Stomach (tissue), 9 donors: ENCODE results near the gene ZBED6. TPM values are rescaled to one million over a fixed set of nuclear protein-coding genes. Genes with fewer than 3 reads are reported as not detected.

Experiments
- DNase-seq, 2 donors: peaks; one replicate each; pipeline versions ENCODE4 v3.0.0 to v3.0.0-alpha.2; 2013 to 2019
- H3K27ac ChIP-seq, 5 donors: fragments of 200-600 bp in 4 of 5; sonication (generic) in 4 of 5; one replicate each; pipeline ENCODE4 v1.5.1; 2013 to 2019; ENCODE audit warnings: mild to moderate bottlenecking in 1 of 5, moderate library complexity in 1 of 5
- H3K27me3 ChIP-seq, 3 donors: fragments of 200-600 bp; sonication (generic); one replicate each; pipeline ENCODE4 v1.5.1; 2017 to 2019; ENCODE audit warnings: mixed run types in 1 of 3
- H3K36me3 ChIP-seq, 4 donors: fragments of 200-600 bp; sonication (generic); 1 replicate in 3 of 4; 2 replicates in 1 of 4; pipeline ENCODE4 v1.5.1; 2016 to 2019
- H3K4me1 ChIP-seq, 4 donors: fragments of 200-600 bp; sonication (generic); one replicate each; pipeline ENCODE4 v1.5.1; 2016 to 2019
- H3K4me3 ChIP-seq, 4 donors: fragments of 200-600 bp; sonication (generic) in 3 of 4; one replicate each; pipeline ENCODE4 v1.5.1; 2016 to 2019; ENCODE audit warnings: mild to moderate bottlenecking in 1 of 4
- H3K9me3 ChIP-seq, 4 donors: fragments of 200-600 bp; sonication (generic); one replicate each; pipeline ENCODE4 v1.5.1; 2016 to 2019
- EP300 ChIP-seq: sonication (generic); formaldehyde crosslinking; IDR thresholded peaks from one replicate; pipeline ENCODE4 v1.6.1; 2017; ENCODE audit warnings: antibody characterized with exemption
- POLR2A ChIP-seq, 4 donors: fragments of 450-650 bp; IDR thresholded peaks; one replicate each; pipeline ENCODE4 v1.6.1; 2016; ENCODE audit warnings: antibody characterized with exemption in 4 of 4, control low read depth in 2 of 4, mild to moderate bottlenecking in 1 of 4, moderate library complexity in 1 of 4
- POLR2AphosphoS5 ChIP-seq, 3 donors: sonication (generic); formaldehyde crosslinking; IDR thresholded peaks; one replicate each; pipeline ENCODE4 v1.6.1; 2016; ENCODE audit warnings: antibody characterized with exemption in 3 of 3
- WGBS, 5 donors: extraction: QIAGEN DNeasy Blood & Tissue Kit in 3 of 5; methylation state at CpG; one replicate each; pipeline versions ENCODE4 v1.1.5 to v1.1.7; 2013 to 2018; 5-methylcytosine and 5-hydroxymethylcytosine counted together
- intact Hi-C: fragments of 100-400 bp; cut with DNase I; formaldehyde crosslinking; loops from one replicate; pipeline ENCODE4 v1.15.1; 2023; ENCODE audit warnings: low total_unique reads
- polyA plus RNA-seq, 3 donors: library from polyadenylated mRNA; stranded (reverse); fragments of 200-250 nt; gene quantifications; one replicate each; pipeline ENCODE4 v1.2.3, GENCODE V29; 2013
- total RNA-seq, 5 donors: library from RNA; depleted of rRNA; stranded (reverse); fragments of >200 nt; gene quantifications; one replicate each; pipeline versions ENCODE4 v1.1.0 to v1.2.3, GENCODE V29; 2014 to 2016
- TF ChIP-seq, protein P1 (sequence below), 7 experiments: fragments of 450-650 bp in 4 of 7; fragments of 200-600 bp in 3 of 7; sonication (generic) in 3 of 7; IDR thresholded peaks; one replicate each; pipeline ENCODE4 v1.5.1; 2016 to 2019; ENCODE audit warnings: antibody characterized with exemption in 7 of 7, control low read depth in 2 of 7, mild to moderate bottlenecking in 1 of 7
- donor health status: healthy with polysubstance abuse.
- donor health status: Bipolar disorder and iron deficiency.
- donor health status: healthy.

Gene ZBED6
- total and polyA plus RNA-seq, 8 donors, result 0.13 to 38.6 (median 15.4) TPM

- H3K9me3 ChIP-seq, result no peaks in the 10 kb centered on the region
- H3K4me3 ChIP-seq, result no peak overlapping the region
- no peak for TF ChIP-seq EP300
- TF ChIP-seq POLR2AphosphoS5 (IDR thresholded peaks at IDR 0.05), result no peak
- TF ChIP-seq, protein P1, sequence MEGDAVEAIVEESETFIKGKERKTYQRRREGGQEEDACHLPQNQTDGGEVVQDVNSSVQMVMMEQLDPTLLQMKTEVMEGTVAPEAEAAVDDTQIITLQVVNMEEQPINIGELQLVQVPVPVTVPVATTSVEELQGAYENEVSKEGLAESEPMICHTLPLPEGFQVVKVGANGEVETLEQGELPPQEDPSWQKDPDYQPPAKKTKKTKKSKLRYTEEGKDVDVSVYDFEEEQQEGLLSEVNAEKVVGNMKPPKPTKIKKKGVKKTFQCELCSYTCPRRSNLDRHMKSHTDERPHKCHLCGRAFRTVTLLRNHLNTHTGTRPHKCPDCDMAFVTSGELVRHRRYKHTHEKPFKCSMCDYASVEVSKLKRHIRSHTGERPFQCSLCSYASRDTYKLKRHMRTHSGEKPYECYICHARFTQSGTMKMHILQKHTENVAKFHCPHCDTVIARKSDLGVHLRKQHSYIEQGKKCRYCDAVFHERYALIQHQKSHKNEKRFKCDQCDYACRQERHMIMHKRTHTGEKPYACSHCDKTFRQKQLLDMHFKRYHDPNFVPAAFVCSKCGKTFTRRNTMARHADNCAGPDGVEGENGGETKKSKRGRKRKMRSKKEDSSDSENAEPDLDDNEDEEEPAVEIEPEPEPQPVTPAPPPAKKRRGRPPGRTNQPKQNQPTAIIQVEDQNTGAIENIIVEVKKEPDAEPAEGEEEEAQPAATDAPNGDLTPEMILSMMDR (IDR thresholded peaks at IDR 0.05), result no peak
- no peak for TF ChIP-seq POLR2A (IDR thresholded peaks at IDR 0.05)
- peaks cover 0 to 2% (median 0%) of the 10 kb centered on the region in 4 donors for H3K4me1 ChIP-seq
- 90 to 100% (median 97%) methylated on average over 1 of the region's 1 CpG for WGBS, 5 donors
- no peaks in the 10 kb centered on the region for H3K27me3 ChIP-seq
- H3K27ac ChIP-seq, result peak overlapping the region in 4 of 5 donors; percentile 61 to 73 (median 68)
- no peak for DNase-seq
- intact Hi-C loops, result no loop called here
- no peaks in the 10 kb centered on the region for H3K36me3 ChIP-seq
Observed at GRCh38 chr1:203763505-203763904, 31.9 kb upstream of the ZBED6 start.

- Histone ChIP-seq H3K9me3 (no peaks in the 10 kb centered on the region), H3K27ac (peak overlapping the region; percentile 29 to 73 (median 66)), H3K4me3 (no peak overlapping the region), H3K36me3 (no peaks in the 10 kb centered on the region), H3K4me1 (peaks cover 0 to 11% (median 7%) of the 10 kb centered on the region in 4 donors), H3K27me3 (no peaks in the 10 kb centered on the region)
- 58 to 82% (median 78%) methylated on average over 2 to 3 of the region's 3 CpGs for WGBS, 5 donors
- TF ChIP-seq EP300, result no peak
- TF ChIP-seq, protein P1 (IDR thresholded peaks at IDR 0.05), result no peak
- no peak for TF ChIP-seq POLR2AphosphoS5 (IDR thresholded peaks at IDR 0.05)
- no peak for TF ChIP-seq POLR2A (IDR thresholded peaks at IDR 0.05)
- intact Hi-C loops, result no loop called here
- DNase-seq, result no peak
Observed at GRCh38 chr1:203764105-203765028, 31.1 kb upstream of the ZBED6 start.

DNA sequence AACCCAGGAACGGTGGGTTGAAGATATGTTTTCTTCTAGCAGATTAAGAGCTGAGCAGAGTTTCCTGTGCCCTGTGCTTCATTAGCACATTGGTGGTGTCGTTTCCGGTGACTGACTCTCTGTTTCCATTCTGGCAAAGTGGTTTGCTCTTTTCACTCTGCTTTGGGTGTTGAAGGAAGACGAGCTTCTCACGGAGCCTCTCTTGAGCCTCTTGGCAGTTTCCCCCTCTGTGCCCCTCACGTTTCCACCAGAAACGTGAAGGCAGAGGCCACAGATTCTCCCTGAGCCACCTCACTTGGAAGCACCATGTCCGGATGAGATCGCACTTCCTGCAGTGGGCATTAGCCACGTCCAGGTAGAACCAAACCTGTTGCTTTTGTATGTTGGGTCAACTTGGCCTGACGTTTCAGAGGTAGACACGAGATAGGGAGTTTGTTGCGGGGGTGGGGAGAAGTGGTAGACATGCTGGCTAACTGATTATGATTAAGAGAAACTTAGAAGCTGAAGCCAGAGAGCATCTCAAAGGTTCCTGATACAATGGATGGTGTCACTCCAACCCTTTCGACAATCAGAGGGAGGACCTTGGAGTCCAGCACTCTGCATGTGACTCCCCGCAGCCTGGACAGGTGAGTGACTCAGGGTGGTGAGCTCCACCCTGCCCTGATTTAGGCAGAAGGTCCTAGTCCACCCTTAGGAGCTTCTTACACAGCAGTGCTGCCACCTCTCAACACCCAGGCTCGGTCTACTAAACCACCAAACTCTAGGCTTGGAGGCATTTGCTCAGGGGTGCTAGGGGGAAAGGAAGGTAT lies 30.2 kb upstream of the ZBED6 start, which contains the start of gene LAX1:
Gene LAX1 (plus strand): TSS at position 155 of the 809 bp plus-strand sequence. CDS start 383 bp downstream, at position 538.
- no peaks in the 10 kb centered on the region for H3K27me3 ChIP-seq
- H3K4me3 ChIP-seq, result peak within 1 kb of the TSS; percentile 9 to 31 (median 25)
- no peaks in the 10 kb centered on the region for H3K9me3 ChIP-seq
- TF ChIP-seq POLR2AphosphoS5 (IDR thresholded peaks at IDR 0.05) (peak in 2 of 3 donors; percentile 52 to 74), POLR2A (IDR thresholded peaks at IDR 0.05) (no peak), EP300 (no peak)
- TF ChIP-seq, protein P1 (IDR thresholded peaks at IDR 0.05), result no peak
- intact Hi-C loops, result no loop called here
- peaks cover 6 to 18% (median 14%) of the 10 kb centered on the region in 4 donors for H3K4me1 ChIP-seq
- peak; percentile 43 to 62 for DNase-seq
- peak within 1 kb of the TSS; percentile 29 to 73 (median 66) for H3K27ac ChIP-seq
- no peaks in the 10 kb centered on the region for H3K36me3 ChIP-seq
- 59 to 64% (median 61%) methylated on average over 16 of the region's 16 CpGs for WGBS, 5 donors

- no peaks in the 10 kb centered on the region for H3K27me3 ChIP-seq
- DNase-seq, result no peak
- H3K36me3 ChIP-seq, result no peaks in the 10 kb centered on the region
- 70 to 84% (median 78%) methylated on average over 6 of the region's 6 CpGs for WGBS, 5 donors
- TF ChIP-seq POLR2A (IDR thresholded peaks at IDR 0.05) (no peak), POLR2AphosphoS5 (IDR thresholded peaks at IDR 0.05) (no peak), EP300 (no peak)
- TF ChIP-seq, protein P1 (IDR thresholded peaks at IDR 0.05), result no peak
- peaks cover 6 to 27% (median 18%) of the 10 kb centered on the region in 4 donors for H3K4me1 ChIP-seq
- no peaks in the 10 kb centered on the region for H3K9me3 ChIP-seq
- H3K4me3 ChIP-seq, result no peak overlapping the region
- intact Hi-C loops, result no loop called here
- peak overlapping the region in 1 of 5 donors; percentile 88 for H3K27ac ChIP-seq
Observed at GRCh38 chr1:203768256-203768655, 27.2 kb upstream of the ZBED6 start.
